Iris pigment epithelial cell (primary cell): Measurements from ENCODE around the gene BRME1.
"Not testable (repeated sequence)": the region's sequence is repeated elsewhere in the genome, so short reads cannot be mapped to it uniquely, and the experiment has no call there.

ENCODE experiments used
- DNase-seq: peaks from one replicate; pipeline ENCODE4 v3.0.0-alpha.2; 2011; ENCODE audit warnings: low read depth

The BRME1 gene

GRCh38 chr19:13926010-13926409 is 20.1 kb upstream of the BRME1 start:
- no peak for DNase-seq

DNA sequence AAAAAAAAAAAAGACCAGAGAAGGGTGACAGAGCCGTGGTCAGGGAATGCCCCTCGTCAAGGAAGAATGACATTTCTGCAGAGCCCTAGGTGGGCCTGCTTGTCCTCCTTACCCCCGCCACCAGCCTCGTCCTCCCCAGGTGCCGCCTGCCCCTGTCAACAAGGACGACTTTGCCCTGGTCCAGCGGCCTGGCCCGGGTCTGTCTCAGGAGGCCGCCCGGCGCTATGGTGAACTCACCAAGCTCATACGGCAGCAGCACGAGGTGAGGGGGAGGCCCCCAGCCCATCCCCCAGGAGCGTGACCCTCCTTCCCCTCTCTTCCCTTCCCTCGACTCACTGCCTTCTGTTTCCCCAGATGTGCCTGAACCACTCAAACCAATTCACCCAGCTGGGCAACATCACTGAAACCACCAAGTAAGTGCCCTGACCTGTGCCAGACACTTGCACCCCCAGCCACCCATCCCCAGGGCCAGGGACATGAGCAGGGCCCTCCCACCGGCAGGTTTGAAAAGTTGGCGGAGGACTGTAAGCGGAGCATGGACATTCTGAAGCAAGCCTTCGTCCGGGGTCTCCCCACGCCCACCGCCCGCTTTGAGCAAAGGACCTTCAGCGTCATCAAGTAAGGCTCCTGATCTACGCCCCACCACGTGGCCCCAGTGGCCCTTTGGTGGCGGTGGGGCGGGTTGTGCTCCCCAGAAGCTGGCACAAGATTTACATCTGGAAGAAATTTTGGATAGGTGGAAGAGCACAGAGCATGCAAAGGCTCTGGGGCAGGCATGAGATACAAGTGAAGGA is 17.5 kb upstream of the BRME1 start:
- no peak for DNase-seq

DNA sequence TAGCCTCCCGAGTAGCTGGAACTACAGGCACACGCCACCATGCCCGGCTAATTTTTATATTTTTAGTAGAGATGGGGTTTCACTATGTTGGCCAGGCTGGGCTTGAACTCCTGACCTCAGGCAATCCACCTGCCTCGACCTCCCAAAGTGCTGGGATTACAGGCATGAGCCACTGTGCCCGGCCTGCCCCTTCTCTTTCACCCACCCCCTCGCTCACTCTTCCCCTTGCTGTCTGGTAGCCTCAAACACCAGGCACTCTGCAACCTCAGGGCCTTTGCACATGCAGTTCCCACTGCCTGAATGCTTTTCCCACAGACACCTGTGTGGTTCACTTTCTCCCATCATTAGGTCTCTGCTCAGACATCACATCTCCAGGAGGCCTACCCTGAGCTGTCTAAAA is 16.2 kb upstream of the BRME1 start:
- not testable (repeated sequence) for DNase-seq

DNA sequence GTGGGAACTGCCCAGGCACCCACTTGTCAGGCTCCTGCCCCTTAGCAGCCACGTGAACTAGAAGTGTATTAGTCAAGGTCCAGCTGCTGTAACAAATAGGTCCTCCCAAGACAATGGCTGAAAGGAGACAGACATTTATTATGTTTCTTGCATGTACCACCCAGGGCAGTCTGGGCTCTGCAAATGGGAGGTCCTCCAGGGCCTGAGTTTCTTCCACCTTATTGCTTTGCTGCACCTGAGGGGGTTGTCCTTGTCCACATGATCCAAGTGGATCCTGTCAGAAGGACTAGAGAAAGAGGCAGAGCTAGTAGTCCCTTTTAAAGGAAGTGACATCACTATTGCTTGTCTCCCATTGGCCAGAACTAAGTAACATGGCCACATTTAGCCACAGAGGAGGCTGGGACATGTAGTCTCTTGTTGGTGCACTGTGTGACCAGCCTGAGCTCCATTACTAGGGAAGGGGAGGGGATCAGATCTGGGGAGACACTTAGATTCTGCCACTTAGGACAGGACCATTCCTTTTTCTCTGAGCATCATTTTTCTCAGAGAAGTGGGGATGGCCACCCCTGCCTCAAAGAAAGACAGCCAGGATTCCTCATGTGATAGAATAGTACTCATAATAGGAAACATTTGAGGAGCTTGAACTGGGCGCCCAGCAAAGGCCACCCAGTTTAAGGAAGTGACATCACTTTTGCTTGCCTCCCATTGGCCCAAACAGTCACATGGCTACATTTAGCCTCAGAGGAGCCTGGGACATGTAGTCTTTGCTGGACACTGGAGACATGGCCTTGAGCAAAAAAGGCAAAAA is 15.2 kb upstream of the BRME1 start:
- peak; percentile 64 for DNase-seq

GRCh38 chr19:13920524-13920923 is 14.6 kb upstream of the BRME1 start:
- DNase-seq, result no peak

DNA sequence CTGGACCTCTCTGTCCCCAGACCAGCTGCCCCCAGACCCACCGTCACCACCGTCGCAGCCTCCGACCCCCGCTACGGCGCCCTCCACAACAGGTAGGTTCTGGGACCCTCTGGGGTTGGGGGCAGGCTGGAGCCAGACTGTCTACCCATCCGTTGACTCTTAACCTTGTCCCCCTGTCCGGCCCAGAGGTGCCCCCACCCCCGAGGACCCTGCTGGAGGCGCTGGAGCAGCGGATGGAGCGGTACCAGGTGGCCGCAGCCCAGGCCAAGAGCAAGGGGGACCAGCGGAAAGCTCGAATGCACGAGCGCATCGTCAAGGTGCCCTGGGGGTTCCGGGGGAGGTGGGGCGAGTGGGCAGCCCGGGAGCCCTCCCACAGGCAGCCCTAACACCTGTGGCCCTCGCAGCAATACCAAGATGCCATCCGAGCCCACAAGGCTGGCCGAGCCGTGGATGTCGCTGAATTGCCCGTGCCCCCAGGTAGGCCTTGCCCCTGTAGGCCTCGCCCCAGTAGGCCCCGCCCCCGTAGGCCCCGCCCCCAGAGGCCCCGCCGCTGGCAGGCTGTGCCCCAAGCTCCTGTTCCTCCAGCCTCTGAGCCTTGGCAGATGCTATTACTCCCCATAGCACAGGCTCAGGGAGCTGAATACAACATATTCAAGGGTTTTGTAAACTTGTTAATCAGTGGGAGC is 13.0 kb upstream of the BRME1 start:
- no peak for DNase-seq

GRCh38 chr19:13917888-13918406 is 12.0 kb upstream of the BRME1 start:
- no peak for DNase-seq

DNA sequence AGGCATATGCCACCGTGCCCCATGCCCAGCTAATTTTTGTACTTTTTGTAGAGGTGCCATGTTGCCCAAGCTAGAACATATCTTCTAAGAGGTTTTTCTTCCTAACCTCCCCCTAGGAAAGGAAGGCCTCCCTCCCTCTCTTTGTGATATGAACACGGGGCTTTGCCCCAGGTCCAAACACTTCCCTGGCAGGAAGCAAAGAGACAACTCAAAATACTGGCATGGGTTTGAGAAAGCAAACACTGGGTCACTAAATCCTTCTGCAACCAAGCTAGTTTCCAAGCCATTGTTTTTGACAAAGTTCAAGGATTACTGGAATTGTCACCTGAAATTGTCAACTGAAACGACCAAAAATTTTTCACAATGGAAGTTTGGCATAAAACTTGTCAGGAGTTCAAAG is 8.9 kb upstream of the BRME1 start:
- DNase-seq, result no peak

GRCh38 chr19:13913352-13913751 is 7.4 kb upstream of the BRME1 start:
- DNase-seq, result no peak

GRCh38 chr19:13909430-13909829 is 3.5 kb upstream of the BRME1 start:
- no peak for DNase-seq

DNA sequence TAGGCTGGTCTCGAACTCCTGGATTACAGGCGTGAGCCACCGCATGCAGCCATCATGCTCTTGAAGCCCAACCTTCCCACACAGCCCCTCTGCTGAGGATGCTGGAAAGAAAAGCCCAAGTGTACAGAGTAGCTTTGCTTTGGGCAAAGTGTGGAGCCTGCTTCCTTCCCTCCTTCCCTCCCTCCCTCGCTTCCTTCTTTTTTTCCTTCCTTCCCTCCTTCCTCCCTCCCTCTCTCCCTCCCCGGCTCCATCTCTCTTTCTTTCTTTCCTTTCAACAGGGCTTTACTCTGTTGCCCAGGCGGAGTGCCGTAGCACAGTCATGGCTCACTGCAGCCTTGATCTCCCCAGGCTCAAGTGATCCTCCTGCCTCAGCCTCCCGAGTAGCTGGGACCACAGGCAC is 2.8 kb upstream of the BRME1 start:
- no peak for DNase-seq

GRCh38 chr19:13906910-13907309 is 993 bp upstream of the BRME1 start:
- DNase-seq, result no peak

DNA sequence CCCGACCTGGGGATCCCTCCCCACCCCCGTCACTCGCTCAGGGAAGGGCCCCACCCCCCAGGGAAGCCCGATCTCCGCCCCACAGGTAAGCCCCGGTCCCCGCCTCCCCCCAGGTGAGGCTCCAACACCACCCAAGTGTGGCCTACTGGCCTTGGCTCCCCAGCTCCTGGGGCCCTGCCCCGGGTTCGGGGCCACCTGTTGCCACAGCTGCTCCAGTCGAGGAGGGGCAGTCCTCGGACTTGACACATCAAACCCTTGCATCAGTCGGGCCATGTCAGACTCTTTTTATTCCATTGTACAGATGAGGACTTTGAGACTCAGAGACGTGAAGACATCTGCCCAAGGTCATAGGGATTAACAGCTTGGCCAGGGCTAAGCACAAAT is 596 bp upstream of the BRME1 start:
- no peak for DNase-seq

DNA sequence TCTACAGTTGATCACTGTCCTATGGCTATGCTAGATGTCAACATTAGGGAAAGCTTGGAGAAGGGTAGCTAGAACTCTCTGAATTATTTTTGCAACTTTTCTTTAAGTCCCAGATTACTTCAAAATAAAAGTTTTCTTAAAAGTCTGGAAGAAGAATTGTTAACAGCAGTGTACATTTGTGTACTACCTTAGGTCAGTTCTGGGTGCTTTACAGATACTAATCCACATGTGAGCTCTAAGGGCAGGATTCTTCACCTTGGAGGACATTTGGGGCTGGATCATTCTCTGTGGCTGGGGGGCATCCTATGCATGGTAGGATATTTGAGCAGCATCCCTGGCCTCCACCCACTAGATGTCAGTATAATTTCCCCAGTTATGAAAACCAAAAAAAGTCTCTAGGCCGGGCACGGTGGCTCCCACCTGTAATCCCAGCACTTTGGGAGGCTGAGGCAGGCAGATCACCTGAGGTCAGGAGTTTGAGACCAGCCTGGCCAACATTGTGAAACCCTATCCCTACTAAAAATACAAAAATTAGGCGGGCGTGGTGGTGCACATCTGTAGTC is 2.8 kb downstream of the BRME1 start:
- DNase-seq, result no peak

- DNase-seq, result peak; percentile 20
Measured at GRCh38 chr19:13899912-13900584, 5.9 kb downstream of the BRME1 start.

- no peak for DNase-seq
Measured at GRCh38 chr19:13899393-13899792, 6.5 kb downstream of the BRME1 start.

DNA sequence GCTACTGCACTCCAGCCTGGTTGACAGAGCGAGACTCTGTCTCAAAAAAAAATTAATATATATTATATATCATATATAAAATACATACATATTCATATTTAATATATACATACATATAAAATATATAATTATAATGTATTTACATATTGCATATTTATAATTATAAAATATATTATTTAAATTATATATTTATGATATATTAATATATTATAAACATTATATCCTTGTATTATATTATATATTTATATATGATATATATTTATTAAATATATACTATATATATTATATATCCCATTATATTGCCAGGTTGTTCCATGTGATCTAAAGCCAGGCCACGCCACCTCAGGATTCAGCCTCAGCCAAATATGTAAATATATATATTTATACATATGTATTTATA is 9.7 kb downstream of the BRME1 start:
- DNase-seq, result no peak

DNA sequence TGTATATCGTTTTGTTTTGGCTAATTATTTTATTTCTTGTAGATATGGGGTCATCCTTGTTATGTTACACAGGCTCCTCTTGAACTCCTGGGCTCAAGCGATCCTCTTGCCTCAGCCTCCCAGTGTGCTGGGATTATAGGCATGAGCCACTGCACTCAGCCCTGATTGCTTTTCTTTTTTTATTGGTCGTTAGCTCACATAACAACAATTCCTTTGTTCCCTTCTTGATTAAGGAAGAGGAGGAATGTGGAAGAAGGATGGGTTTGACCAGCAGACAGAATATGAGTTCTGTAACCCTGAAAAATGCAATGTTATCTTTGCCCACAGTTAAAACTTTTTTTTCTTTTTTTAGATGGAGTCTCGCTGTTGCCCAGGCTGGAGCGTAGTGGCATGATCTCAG is 11.4 kb downstream of the BRME1 start:
- DNase-seq, result no peak

GRCh38 chr19:13892870-13893269 is 13.0 kb downstream of the BRME1 start:
- no peak for DNase-seq

GRCh38 chr19:13890136-13890535 is 15.8 kb downstream of the BRME1 start:
- no peak for DNase-seq

GRCh38 chr19:13888281-13888680 is 17.6 kb downstream of the BRME1 start:
- no peak for DNase-seq

GRCh38 chr19:13887517-13887916 is 18.4 kb downstream of the BRME1 start:
- peak; percentile 35 for DNase-seq
